ENCODE measurements around the gene SCLT1.

DNA sequence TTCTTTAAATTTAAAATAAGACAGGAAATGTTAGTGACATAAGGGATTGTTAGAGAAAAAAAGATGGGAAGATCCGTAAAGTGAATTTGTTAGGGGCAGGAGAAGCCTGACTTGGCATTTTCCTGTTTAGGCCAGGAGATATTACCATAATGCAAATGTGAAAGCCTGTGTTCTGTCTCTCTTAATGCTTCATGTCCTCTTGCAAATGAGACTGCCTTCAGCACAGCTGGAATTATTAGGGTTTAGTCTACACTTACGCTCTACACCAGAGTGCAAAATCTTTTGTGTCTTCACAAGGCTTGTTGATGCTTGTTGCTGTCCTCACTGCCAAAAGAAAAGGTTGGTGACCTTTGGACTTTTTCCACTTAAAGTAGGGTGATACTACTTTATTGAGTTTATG is 227.1 kb downstream of the SCLT1 start:
- TF ChIP-seq CTCF (IDR thresholded peaks at IDR 0.05; ENCODE audit: low read length) (no peak), EZH2 (optimal IDR thresholded peaks at IDR 0.05; ENCODE audit: low read depth, low read length) (no peak), EZH2phosphoT487 (IDR thresholded peaks at IDR 0.05; ENCODE audit: low read length) (no peak)
